ENCODE measurements around the gene PRKCH. TPM values are rescaled to one million over a fixed set of nuclear protein-coding genes. Genes with fewer than 3 reads are reported as not detected.

The PRKCH gene
- total and polyA plus RNA-seq, 12 donors, result 8.3 to 25.1 (median 17.7) TPM

GRCh38 chr14:61543946-61544345, 222.6 kb downstream of the PRKCH start:
- no peak for TF ChIP-seq CTCF (IDR thresholded peaks at IDR 0.05)
- no peaks in the 10 kb centered on the region for H3K27me3 ChIP-seq
- peaks cover 13 to 66% (median 60%) of the 10 kb centered on the region in 9 donors for H3K4me1 ChIP-seq
- peak in 3 of 8 donors; percentile 4 to 7 (median 7) for ATAC-seq
- H3K9me3 ChIP-seq, result no peaks in the 10 kb centered on the region
- peaks cover 0 to 32% (median 0%) of the 10 kb centered on the region in 9 donors for H3K36me3 ChIP-seq
- H3K4me3 ChIP-seq, result no peak overlapping the region
- no peak for DNase-seq
- WGBS, 2 donors, result 78 to 87% methylated on average over 7 of the region's 7 CpGs
- H3K27ac ChIP-seq, result peak overlapping the region; percentile 42 to 82 (median 59)
- intact Hi-C loops (cut with DNase I), result loop anchor here in 1 of 10 donors (10.0 kb wide), 1 partner anchor 69 kb away; no protein-coding TSS in a partner anchor

GRCh38 chr14:61544448-61545330, 223.3 kb downstream of the PRKCH start:
- Histone ChIP-seq H3K27ac (peak overlapping the region; percentile 42 to 82 (median 59)), H3K9me3 (no peaks in the 10 kb centered on the region), H3K36me3 (peaks cover 0 to 33% (median 0%) of the 10 kb centered on the region in 9 donors), H3K4me1 (peaks cover 13 to 67% (median 58%) of the 10 kb centered on the region in 9 donors), H3K4me3 (no peak overlapping the region), H3K27me3 (no peaks in the 10 kb centered on the region)
- TF ChIP-seq CTCF (IDR thresholded peaks at IDR 0.05), result no peak
- intact Hi-C loops (cut with DNase I), result loop anchor here in 1 of 10 donors (10.0 kb wide), 1 partner anchor 70 kb away; no protein-coding TSS in a partner anchor
- 60 to 80% methylated on average over 14 of the region's 14 CpGs for WGBS, 2 donors
- peak in 7 of 8 donors; percentile 16 to 79 (median 73) for ATAC-seq
- no peak for DNase-seq

GRCh38 chr14:61545726-61546455, 224.5 kb downstream of the PRKCH start:
- Histone ChIP-seq H3K4me3 (no peak overlapping the region), H3K27me3 (no peaks in the 10 kb centered on the region), H3K9me3 (no peaks in the 10 kb centered on the region), H3K27ac (peak overlapping the region in 8 of 10 donors; percentile 35 to 82 (median 63)), H3K4me1 (peaks cover 13 to 75% (median 58%) of the 10 kb centered on the region in 9 donors), H3K36me3 (peaks cover 0 to 41% (median 2%) of the 10 kb centered on the region in 9 donors)
- 61% methylated on average over 7 of the region's 7 CpGs for WGBS, 2 donors
- DNase-seq (no peak), ATAC-seq (peak in 3 of 8 donors; percentile 13 to 72 (median 47))
- intact Hi-C loops (cut with DNase I), result loop anchor here in 1 of 10 donors (10.0 kb wide), 1 partner anchor 71 kb away; no protein-coding TSS in a partner anchor
- TF ChIP-seq CTCF (IDR thresholded peaks at IDR 0.05), result no peak

Data from heart right ventricle (tissue), 16 donors.